ENCODE measurements around the gene YRDC. TPM values are rescaled to one million over a fixed set of nuclear protein-coding genes. Genes with fewer than 3 reads are reported as not detected.

Gene YRDC
- total RNA-seq, 3 donors from 2014 or later (not counting 1 experiment from before 2014, with no cell fraction given), result 19.9 to 26.2 (median 24.4) TPM

DNA sequence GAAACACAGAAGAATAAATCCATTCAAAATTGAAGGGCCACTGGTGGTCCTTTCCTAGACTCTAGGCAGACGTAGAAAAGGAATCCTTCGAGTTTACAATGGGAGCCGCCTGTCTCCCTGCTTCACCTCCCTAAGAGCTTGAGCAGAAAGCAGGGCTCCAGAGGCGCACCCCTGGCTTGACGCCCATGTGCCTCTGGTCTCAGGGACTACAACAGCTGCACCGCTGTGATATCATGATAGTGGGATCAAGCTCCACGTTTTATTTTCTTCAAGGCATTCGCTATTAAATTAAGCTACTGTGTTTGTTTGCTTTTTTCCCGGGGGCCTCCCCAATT lies 821 bp downstream of the YRDC start:
- no peaks in the 10 kb centered on the region for H3K27me3 ChIP-seq (ENCODE audit: control insufficient read depth, insufficient read depth, low read length)
- Mint-ChIP-seq H3K4me3 (peak overlapping the region; percentile 86), H3K27me3 (ENCODE audit: low read depth in 2 of 2) (no peaks in the 10 kb centered on the region), H3K9me3 (no peaks in the 10 kb centered on the region), H3K27ac (peak overlapping the region; percentile 91 to 98), H3K36me3 (peaks cover 12% of the 10 kb centered on the region), H3K4me1 (peaks cover 27 to 32% of the 10 kb centered on the region in 2 donors)
- 17% methylated on average over 9 of the region's 9 CpGs for WGBS (ENCODE audit: insufficient coverage)
- H3K27ac ChIP-seq (ENCODE audit: low read length), result peak overlapping the region; percentile 75
- peaks cover 20% of the 10 kb centered on the region for H3K4me1 ChIP-seq (ENCODE audit: control insufficient read depth, insufficient read depth, low read length)
- intact Hi-C loops (cut with micrococcal nuclease), result no loop called here
- H3K36me3 ChIP-seq (ENCODE audit: control insufficient read depth, insufficient read depth, low read length), result peaks cover 34% of the 10 kb centered on the region
- ATAC-seq, result no peak
- H3K4me3 ChIP-seq (ENCODE audit: low read length), result peak overlapping the region; percentile 79
- no peak for DNase-seq
- TF ChIP-seq, protein P1, sequence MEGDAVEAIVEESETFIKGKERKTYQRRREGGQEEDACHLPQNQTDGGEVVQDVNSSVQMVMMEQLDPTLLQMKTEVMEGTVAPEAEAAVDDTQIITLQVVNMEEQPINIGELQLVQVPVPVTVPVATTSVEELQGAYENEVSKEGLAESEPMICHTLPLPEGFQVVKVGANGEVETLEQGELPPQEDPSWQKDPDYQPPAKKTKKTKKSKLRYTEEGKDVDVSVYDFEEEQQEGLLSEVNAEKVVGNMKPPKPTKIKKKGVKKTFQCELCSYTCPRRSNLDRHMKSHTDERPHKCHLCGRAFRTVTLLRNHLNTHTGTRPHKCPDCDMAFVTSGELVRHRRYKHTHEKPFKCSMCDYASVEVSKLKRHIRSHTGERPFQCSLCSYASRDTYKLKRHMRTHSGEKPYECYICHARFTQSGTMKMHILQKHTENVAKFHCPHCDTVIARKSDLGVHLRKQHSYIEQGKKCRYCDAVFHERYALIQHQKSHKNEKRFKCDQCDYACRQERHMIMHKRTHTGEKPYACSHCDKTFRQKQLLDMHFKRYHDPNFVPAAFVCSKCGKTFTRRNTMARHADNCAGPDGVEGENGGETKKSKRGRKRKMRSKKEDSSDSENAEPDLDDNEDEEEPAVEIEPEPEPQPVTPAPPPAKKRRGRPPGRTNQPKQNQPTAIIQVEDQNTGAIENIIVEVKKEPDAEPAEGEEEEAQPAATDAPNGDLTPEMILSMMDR (IDR thresholded peaks at IDR 0.05), result no peak
- H3K9me3 ChIP-seq (ENCODE audit: control insufficient read depth, insufficient read depth, low read length), result no peaks in the 10 kb centered on the region

DNA sequence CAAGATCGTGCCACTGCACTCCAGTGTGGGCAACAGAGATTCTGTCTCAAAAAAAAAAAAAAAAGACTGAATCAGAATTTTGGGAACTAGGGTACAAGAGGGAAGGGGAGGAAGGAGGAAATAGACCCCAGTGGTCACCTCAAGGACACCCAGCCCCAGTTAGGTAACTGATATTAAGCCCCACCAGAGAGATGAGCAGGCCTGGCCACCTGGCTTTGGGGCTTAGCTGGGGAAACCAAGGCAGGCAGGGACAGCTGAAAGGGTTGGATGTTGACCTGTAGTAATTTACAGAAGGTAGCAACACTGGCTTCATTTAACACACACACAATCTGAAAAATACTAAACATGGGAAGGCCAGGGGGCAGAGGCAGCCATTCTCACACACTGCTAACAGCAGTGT lies 5.6 kb downstream of the YRDC start:
- no peak overlapping the region for H3K4me3 ChIP-seq (ENCODE audit: low read length)
- H3K36me3 Mint-ChIP-seq, result peaks cover 12% of the 10 kb centered on the region
- H3K9me3 ChIP-seq (ENCODE audit: control insufficient read depth, insufficient read depth, low read length), result no peaks in the 10 kb centered on the region

DNA sequence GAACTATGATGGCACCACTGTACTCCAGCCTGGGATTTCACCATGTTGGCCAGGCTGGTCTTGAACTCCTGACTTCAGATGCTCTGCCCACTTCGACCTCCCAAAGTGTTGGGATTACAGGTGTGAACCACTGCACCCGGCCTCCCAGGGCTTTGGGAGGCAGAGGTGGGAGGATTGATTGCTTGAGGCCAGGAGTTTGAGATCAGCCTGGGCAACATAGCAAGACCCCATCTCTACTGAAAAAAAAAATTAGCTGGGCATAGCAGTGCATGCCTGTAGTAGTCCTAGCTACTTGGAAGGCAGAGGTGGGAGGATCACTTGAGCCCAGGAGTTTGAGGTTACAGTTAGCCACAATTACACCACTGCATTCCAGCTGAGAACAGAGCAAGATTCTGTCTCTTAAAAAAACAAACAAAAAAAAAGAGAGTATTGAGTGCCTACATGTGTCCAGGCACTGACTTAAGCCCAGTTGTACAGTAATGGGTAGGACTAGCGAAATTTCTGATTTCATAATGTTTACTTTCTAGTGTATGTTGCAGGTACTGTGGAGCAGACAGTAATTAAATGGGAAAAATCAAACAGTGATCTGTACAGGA lies 10.2 kb downstream of the YRDC start:
- Histone ChIP-seq H3K36me3 (ENCODE audit: control insufficient read depth, insufficient read depth, low read length) (peaks cover 22% of the 10 kb centered on the region), H3K4me3 (ENCODE audit: low read length) (no peak overlapping the region), H3K9me3 (ENCODE audit: control insufficient read depth, insufficient read depth, low read length) (no peaks in the 10 kb centered on the region), H3K27ac (ENCODE audit: low read length) (no peak overlapping the region), H3K27me3 (ENCODE audit: control insufficient read depth, insufficient read depth, low read length) (peaks cover 10% of the 10 kb centered on the region), H3K4me1 (ENCODE audit: control insufficient read depth, insufficient read depth, low read length) (peaks cover 18% of the 10 kb centered on the region)
- Mint-ChIP-seq H3K9me3 (no peaks in the 10 kb centered on the region), H3K27me3 (ENCODE audit: low read depth in 2 of 2) (peaks cover 8 to 11% of the 10 kb centered on the region in 2 donors), H3K27ac (no peak overlapping the region), H3K36me3 (peaks cover 6% of the 10 kb centered on the region), H3K4me1 (peaks cover 15 to 22% of the 10 kb centered on the region in 2 donors), H3K4me3 (no peak overlapping the region)
- intact Hi-C loops (cut with micrococcal nuclease), result no loop called here
- 92% methylated on average over 3 of the region's 3 CpGs for WGBS (ENCODE audit: insufficient coverage)
- TF ChIP-seq, protein P1 (IDR thresholded peaks at IDR 0.05), result no peak
- ATAC-seq (no peak), DNase-seq (no peak)

More for the DNA sequence above, 5.6 kb downstream of the YRDC start:
- WGBS (ENCODE audit: insufficient coverage), result 93% methylated on average over 1 of the region's 1 CpG
- no peak overlapping the region for H3K4me3 Mint-ChIP-seq
- intact Hi-C loops (cut with micrococcal nuclease), result no loop called here
- H3K27ac Mint-ChIP-seq, result peak overlapping the region in 1 of 2 donors; percentile 54
- H3K27me3 ChIP-seq (ENCODE audit: control insufficient read depth, insufficient read depth, low read length), result no peaks in the 10 kb centered on the region
- peaks cover 50% of the 10 kb centered on the region for H3K36me3 ChIP-seq (ENCODE audit: control insufficient read depth, insufficient read depth, low read length)
- ATAC-seq (no peak), DNase-seq (no peak)
- TF ChIP-seq, protein P1 (IDR thresholded peaks at IDR 0.05), result no peak
- H3K4me1 ChIP-seq (ENCODE audit: control insufficient read depth, insufficient read depth, low read length), result peaks cover 10% of the 10 kb centered on the region
- no peaks in the 10 kb centered on the region for H3K27me3 Mint-ChIP-seq (ENCODE audit: low read depth in 2 of 2)
- no peak overlapping the region for H3K27ac ChIP-seq (ENCODE audit: low read length)
- no peaks in the 10 kb centered on the region for H3K9me3 Mint-ChIP-seq
- H3K4me1 Mint-ChIP-seq, result peaks cover 12 to 13% of the 10 kb centered on the region in 2 donors

Measured in natural killer cell (primary cell).